Measurements from ENCODE around the gene GIMAP7. TPM values are rescaled to one million over a fixed set of nuclear protein-coding genes. Genes with fewer than 3 reads are reported as not detected.

GIMAP7 gene
- 10 to 100 TPM; 32.5 to 45.0 (median 36.8) TPM for total RNA-seq

GRCh38 chr7:150514748-150515222 is at the start of gene GIMAP7:
Gene GIMAP7 (plus strand): TSS chr7:150514872. CDS start chr7:150519975, 5,103 bp downstream.
- H3K9me3 ChIP-seq = no peaks in the 10 kb centered on the region
- TF ChIP-seq EP300 (IDR thresholded peaks at IDR 0.05) (no peak), POLR2AphosphoS5 (IDR thresholded peaks at IDR 0.05) (peak in 1 of 2 donors; percentile 64), POLR2A (IDR thresholded peaks at IDR 0.05) (peak in 2 of 4 donors; percentile 30 to 70), CTCF (IDR thresholded peaks at IDR 0.05) (no peak)
- H3K27ac ChIP-seq = peak within 1 kb of the TSS; percentile 80 to 87 (median 82)
- H3K4me3 ChIP-seq = peak within 1 kb of the TSS; percentile 19 to 62 (median 41)
- WGBS, 2 donors = 22 to 36% methylated on average over 3 of the region's 3 CpGs
- H3K36me3 ChIP-seq = peaks cover 0 to under 1% (median 0%) of the 10 kb centered on the region in 4 donors
- DNase-seq = peak in 1 of 2 donors; percentile 21
- peaks cover 0 to 5% (median 2%) of the 10 kb centered on the region in 4 donors for H3K4me1 ChIP-seq
- peak; percentile 55 to 59 for ATAC-seq (ENCODE audit: low FRiP score in 2 of 2)
- H3K27me3 ChIP-seq = no peaks in the 10 kb centered on the region

- DNase-seq = no peak
- peaks cover 3 to 13% (median 8%) of the 10 kb centered on the region in 4 donors for H3K4me1 ChIP-seq
- H3K9me3 ChIP-seq = peaks cover 5 to 24% (median 19%) of the 10 kb centered on the region in 4 donors
- H3K27ac ChIP-seq = peak overlapping the region in 1 of 4 donors; percentile 64
- no peak overlapping the region for H3K4me3 ChIP-seq
- H3K27me3 ChIP-seq = no peaks in the 10 kb centered on the region
- no peak for TF ChIP-seq POLR2A (IDR thresholded peaks at IDR 0.05)
- TF ChIP-seq EP300 (IDR thresholded peaks at IDR 0.05) = no peak
- 80 to 88% methylated on average over 1 of the region's 1 CpG for WGBS, 2 donors
- peaks cover 0 to 17% (median 0%) of the 10 kb centered on the region in 4 donors for H3K36me3 ChIP-seq
- ATAC-seq (ENCODE audit: low FRiP score in 2 of 2) = no peak
These were observed 49.7 kb upstream of the GIMAP7 start for GRCh38 chr7:150464962-150465361.

- Histone ChIP-seq H3K36me3 (peaks cover 0 to 17% (median 0%) of the 10 kb centered on the region in 4 donors), H3K4me3 (no peak overlapping the region), H3K4me1 (peaks cover 3 to 13% (median 7%) of the 10 kb centered on the region in 4 donors), H3K27ac (peak overlapping the region in 1 of 4 donors; percentile 64), H3K9me3 (peaks cover 5 to 23% (median 19%) of the 10 kb centered on the region in 4 donors), H3K27me3 (no peaks in the 10 kb centered on the region)
- DNase-seq = no peak
- WGBS, 2 donors = 86 to 90% methylated on average over 2 of the region's 2 CpGs
- ATAC-seq (ENCODE audit: low FRiP score in 2 of 2) = no peak
- TF ChIP-seq EP300 (IDR thresholded peaks at IDR 0.05) = no peak
- TF ChIP-seq POLR2AphosphoS5 (IDR thresholded peaks at IDR 0.05) = no peak
- TF ChIP-seq CTCF (IDR thresholded peaks at IDR 0.05) = no peak
- no peak for TF ChIP-seq POLR2A (IDR thresholded peaks at IDR 0.05)
These were observed 49.3 kb upstream of the GIMAP7 start for GRCh38 chr7:150465414-150465813.

GRCh38 chr7:150466477-150466876 is 48.2 kb upstream of the GIMAP7 start:
- H3K4me3 ChIP-seq = peak overlapping the region in 2 of 4 donors; percentile 18 to 43
- WGBS, 2 donors = 58 to 64% methylated on average over 6 of the region's 6 CpGs
- no peak for DNase-seq
- H3K27ac ChIP-seq = peak overlapping the region in 2 of 4 donors; percentile 64 to 83
- H3K9me3 ChIP-seq = peaks cover 5 to 16% (median 13%) of the 10 kb centered on the region in 4 donors
- ATAC-seq (ENCODE audit: low FRiP score in 2 of 2) = no peak
- no peaks in the 10 kb centered on the region for H3K27me3 ChIP-seq
- H3K36me3 ChIP-seq = peaks cover 0 to 21% (median 0%) of the 10 kb centered on the region in 4 donors
- TF ChIP-seq POLR2A (IDR thresholded peaks at IDR 0.05) (peak in 1 of 4 donors; percentile 18), POLR2AphosphoS5 (IDR thresholded peaks at IDR 0.05) (peak in 1 of 2 donors; percentile 26), EP300 (IDR thresholded peaks at IDR 0.05) (no peak), CTCF (IDR thresholded peaks at IDR 0.05) (no peak)
- peaks cover 3 to 13% (median 6%) of the 10 kb centered on the region in 4 donors for H3K4me1 ChIP-seq

GRCh38 chr7:150468241-150468640 is 46.4 kb upstream of the GIMAP7 start:
- no peak for TF ChIP-seq EP300 (IDR thresholded peaks at IDR 0.05)
- no peak for TF ChIP-seq POLR2A (IDR thresholded peaks at IDR 0.05)
- TF ChIP-seq POLR2AphosphoS5 (IDR thresholded peaks at IDR 0.05) = no peak
- TF ChIP-seq CTCF (IDR thresholded peaks at IDR 0.05) = no peak
- no peak for ATAC-seq (ENCODE audit: low FRiP score in 2 of 2)
- Histone ChIP-seq H3K27ac (peak overlapping the region in 3 of 4 donors; percentile 39 to 83 (median 64)), H3K36me3 (peaks cover 0 to 27% (median 0%) of the 10 kb centered on the region in 4 donors), H3K4me3 (peak overlapping the region; percentile 10 to 43 (median 27)), H3K27me3 (no peaks in the 10 kb centered on the region), H3K4me1 (peaks cover 3 to 13% (median 6%) of the 10 kb centered on the region in 4 donors), H3K9me3 (no peaks in the 10 kb centered on the region)
- 88 to 95% methylated on average over 3 of the region's 3 CpGs for WGBS, 2 donors
- DNase-seq = no peak

Measured in upper lobe of left lung (tissue), 6 donors.